ENCODE data around the gene TUBGCP6. TPM values are rescaled to one million over a fixed set of nuclear protein-coding genes. Genes with fewer than 3 reads are reported as not detected.

The TUBGCP6 gene
- total RNA-seq, 2 experiments from 2014 or later = 50.6 to 53.9 TPM

DNA sequence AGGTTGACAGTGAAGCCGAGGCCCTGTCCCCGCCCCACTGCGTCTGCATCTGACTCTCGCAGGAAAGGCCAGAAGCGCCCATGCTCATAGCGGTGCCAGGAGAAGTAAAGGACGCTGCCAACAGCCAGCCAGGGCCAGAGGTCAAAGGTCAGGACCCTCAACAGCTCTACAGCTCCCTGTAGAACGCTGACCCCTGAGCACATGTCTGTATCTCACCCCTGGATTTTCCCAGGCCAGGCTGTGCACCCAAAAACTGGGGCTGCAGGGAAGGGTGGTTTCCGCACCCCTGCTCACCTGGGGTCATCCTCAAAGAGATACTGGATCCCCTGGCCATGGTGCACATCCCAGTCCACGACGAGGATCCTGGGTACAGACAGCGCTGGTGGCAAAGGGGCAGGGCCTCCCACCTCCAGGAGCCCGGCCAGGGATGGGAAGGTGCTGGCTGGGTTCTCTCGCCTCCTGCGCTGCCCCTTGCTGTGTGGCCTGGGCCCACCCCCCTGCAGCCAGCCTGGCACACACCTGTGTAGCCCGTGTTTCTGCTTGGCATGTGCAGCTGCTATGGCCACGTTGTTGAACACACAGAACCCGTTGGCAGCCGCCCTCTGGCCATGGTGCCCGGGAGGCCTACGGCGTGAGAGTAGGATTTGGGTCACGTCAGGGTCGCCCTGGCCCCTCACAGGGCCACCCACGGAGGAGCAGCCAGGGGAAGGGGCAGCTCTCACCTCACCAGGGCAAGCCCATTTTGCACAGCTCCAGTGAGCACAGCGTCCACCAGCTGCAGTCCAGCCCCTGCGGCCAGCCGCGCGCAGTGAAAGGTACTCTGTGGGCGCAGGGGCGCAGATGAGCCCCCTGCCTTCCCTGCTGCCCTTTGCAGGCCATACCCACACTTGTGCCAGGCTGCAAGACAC is 4.8 kb upstream of the TUBGCP6 start:
- Mint-ChIP-seq H3K27ac (no peak overlapping the region), H3K27me3 (no peaks in the 10 kb centered on the region), H3K36me3 (ENCODE audit: low read depth) (peaks cover 11% of the 10 kb centered on the region), H3K9me3 (no peaks in the 10 kb centered on the region), H3K4me3 (peak overlapping the region; percentile 82), H3K4me1 (peaks cover 36% of the 10 kb centered on the region)
- no peak for DNase-seq
- ChIA-PET POLR2A (interaction anchor here (1.0 to 3.2 kb wide), 7 partner anchors 8 to 281 kb away, joined by 3 to 21 read pairs (median 13); partner anchors contain the start of genes MAPK11, MAPK12 and SCO2), CTCF (interaction anchor here (1.9 to 3.4 kb wide), 3 partner anchors 7 to 276 kb away, joined by 6 to 25 read pairs (median 10); partner anchors contain the start of gene SCO2)

DNA sequence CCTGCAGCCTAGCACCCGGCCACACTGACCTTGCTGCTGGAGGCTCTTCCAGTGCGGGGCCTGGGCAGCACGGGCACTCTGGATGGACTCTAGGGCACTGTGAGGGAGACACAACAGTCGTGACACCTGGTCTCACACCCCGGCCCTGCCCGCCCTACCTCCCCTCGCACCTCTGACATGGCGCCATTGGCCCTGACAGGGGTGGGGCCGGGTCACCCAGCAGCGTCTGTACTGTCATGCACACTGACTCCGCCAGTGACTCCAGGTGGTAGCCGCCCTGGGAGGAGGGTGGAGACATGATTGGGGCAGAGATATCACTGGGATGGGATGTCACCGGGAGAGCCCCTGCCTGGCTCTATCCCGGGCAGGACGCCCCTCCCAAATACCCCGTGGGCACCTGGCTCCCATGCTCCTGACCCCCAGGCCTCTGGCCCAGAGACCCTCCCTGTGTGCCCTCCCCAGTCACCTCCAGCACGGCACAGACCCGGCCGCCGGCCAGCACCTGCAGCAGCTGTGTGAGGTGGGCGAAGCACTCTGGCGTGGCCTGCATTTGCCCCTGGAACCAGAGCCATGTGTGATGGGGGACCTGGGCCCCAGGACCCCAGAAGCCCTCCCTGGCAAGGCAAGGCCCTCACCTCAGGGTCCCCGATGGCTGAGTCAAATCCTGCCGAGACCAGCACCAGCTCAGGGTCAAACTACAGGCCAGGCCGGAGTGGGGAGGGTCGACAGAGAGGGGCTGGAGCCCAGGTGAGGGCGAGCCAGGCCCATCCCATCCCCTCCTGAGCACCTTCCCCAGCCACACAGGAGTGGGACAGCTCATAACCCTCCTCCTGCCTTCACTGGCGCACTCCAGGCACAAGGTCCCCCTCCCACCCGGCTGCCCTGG is 3.6 kb upstream of the TUBGCP6 start:
- Mint-ChIP-seq H3K9me3 (no peaks in the 10 kb centered on the region), H3K4me1 (peaks cover 45% of the 10 kb centered on the region), H3K4me3 (peak overlapping the region; percentile 58), H3K27me3 (no peaks in the 10 kb centered on the region), H3K27ac (no peak overlapping the region), H3K36me3 (ENCODE audit: low read depth) (peaks cover 15% of the 10 kb centered on the region)
- DNase-seq = no peak
- CTCF ChIA-PET = interaction anchor here (1.1 kb wide), 1 partner anchor 18 kb away, joined by 3 read pairs; no protein-coding TSS in a partner anchor
- POLR2A ChIA-PET = no interaction called here

DNA sequence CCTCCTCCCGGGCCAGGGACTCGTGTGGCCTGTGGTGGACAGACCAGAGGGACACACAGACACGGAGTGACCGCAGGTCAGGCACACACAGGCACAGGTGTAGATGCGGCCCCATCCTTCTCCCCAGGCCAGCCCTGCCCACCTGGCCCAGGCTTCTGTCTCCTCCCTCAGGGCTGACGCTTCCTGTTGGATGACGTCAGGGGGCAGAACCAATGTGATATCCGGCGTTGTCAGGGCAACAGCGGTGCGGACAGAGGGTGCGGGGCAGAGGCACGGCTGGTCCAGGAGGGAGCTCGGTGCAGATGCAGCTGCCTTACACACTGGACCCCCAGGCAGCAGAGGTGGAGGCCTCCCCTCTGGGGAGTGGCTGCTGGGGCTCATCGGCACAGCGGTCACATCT is 2.9 kb upstream of the TUBGCP6 start:
- Mint-ChIP-seq H3K27me3 (no peaks in the 10 kb centered on the region), H3K4me1 (peaks cover 48% of the 10 kb centered on the region), H3K27ac (peak overlapping the region; percentile 76), H3K4me3 (peak overlapping the region; percentile 58), H3K36me3 (ENCODE audit: low read depth) (peaks cover 15% of the 10 kb centered on the region), H3K9me3 (no peaks in the 10 kb centered on the region)
- POLR2A ChIA-PET = no interaction called here
- peak; percentile 84 for DNase-seq
- CTCF ChIA-PET = interaction anchor here (1.1 kb wide), 1 partner anchor 19 kb away, joined by 3 read pairs; no protein-coding TSS in a partner anchor

DNA sequence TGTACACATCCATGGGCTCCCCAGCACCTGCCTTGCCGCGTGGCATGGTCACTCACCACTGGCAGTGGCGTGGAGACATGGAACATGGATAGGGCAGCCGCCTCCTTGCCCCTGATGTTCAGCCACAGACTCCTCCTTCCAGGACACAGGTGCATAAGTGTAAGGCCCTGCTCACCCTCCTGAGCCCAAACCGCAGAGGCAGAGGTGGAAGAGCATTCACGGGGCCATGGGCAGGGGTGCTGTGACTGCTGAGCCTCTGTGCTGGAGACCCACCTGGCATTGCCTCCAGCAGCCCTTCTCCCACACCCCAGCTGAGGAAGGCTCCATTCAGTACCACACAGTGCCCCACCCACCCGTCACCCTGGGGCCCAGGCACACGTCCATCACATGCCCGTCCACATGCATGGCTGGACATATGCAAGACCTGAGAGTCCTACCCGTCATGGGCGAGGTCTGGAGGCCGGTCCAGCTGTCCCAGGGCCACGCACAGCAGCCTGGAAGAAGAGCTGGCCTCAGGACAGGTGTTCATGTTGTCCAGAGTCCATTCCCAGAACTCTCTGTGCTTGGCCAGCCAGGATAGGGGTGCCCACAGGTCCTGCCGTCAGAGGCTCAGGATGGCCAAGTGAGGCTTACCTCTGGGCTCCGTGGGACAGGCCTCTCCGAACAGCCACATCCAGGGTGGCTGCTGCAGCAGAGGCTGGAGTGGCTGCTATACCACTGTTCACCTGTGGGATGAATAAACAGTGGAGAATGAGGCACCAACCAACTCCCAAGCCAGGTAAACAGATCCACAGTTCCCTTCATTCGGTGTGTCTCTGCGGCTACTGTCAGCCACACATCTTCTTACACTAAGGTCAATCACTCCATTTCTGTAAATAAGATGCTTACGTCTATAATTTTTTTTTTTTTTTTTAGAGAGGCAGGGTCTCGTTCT is 1.7 kb upstream of the TUBGCP6 start:
- peak overlapping the region; percentile 99 for H3K27ac Mint-ChIP-seq
- peaks cover 15% of the 10 kb centered on the region for H3K36me3 Mint-ChIP-seq (ENCODE audit: low read depth)
- no peaks in the 10 kb centered on the region for H3K27me3 Mint-ChIP-seq
- peak overlapping the region; percentile 98 for H3K4me3 Mint-ChIP-seq
- CTCF ChIA-PET = interaction anchor here (0.9 kb wide), 1 partner anchor 25 kb away, joined by 3 read pairs; no protein-coding TSS in a partner anchor
- no peak for DNase-seq
- H3K9me3 Mint-ChIP-seq = no peaks in the 10 kb centered on the region
- POLR2A ChIA-PET = interaction anchor here (1.3 to 1.4 kb wide), 3 partner anchors 17 to 279 kb away, joined by 3 to 7 read pairs (median 4); partner anchors contain the start of gene SCO2
- H3K4me1 Mint-ChIP-seq = peaks cover 57% of the 10 kb centered on the region

DNA sequence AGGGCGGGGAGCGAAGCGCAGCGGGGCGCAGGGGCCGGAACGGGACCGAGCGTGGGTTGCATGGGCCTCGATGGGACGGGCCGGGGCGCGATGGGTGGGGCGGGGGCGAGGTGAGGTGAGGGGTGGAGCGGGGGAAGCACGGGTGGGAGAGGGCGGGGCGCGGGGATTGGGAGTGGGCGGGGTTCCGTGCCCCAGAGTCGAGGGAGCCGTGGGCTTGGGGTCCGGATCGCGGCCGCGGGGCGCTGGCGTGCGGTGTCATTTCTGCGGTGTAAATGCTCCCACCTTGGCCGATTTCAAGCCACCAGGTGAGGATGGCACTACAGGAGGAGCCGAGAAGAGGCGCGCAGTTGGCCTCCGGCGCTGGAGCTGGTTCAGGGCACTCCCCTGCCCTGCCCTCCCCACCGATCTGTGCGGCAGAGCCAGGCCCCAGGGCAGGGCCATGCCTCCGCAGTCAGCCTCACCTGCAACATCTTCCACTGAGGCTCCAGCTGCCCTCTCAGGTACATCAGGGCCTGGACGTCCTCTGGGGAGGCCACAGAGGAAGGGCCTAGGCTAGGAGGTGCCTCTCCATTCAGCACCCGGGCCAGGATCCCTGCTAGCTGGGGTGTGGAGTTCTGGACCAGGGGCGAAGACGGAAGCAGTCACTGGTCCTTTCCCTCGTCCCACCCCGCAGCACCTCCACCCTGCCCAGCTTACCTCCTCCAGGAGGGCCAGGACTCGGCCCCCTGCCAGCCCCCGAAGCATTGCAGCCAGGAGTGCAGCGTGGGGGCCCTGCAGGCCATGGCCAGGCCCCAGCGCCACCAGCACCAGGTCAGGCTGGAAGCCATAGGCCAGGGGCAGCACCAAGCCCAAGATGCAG is 620 bp upstream of the TUBGCP6 start:
- POLR2A ChIA-PET = interaction anchor here (1.3 to 1.4 kb wide), 3 partner anchors 18 to 280 kb away, joined by 3 to 7 read pairs (median 4); partner anchors contain the start of gene SCO2

DNA sequence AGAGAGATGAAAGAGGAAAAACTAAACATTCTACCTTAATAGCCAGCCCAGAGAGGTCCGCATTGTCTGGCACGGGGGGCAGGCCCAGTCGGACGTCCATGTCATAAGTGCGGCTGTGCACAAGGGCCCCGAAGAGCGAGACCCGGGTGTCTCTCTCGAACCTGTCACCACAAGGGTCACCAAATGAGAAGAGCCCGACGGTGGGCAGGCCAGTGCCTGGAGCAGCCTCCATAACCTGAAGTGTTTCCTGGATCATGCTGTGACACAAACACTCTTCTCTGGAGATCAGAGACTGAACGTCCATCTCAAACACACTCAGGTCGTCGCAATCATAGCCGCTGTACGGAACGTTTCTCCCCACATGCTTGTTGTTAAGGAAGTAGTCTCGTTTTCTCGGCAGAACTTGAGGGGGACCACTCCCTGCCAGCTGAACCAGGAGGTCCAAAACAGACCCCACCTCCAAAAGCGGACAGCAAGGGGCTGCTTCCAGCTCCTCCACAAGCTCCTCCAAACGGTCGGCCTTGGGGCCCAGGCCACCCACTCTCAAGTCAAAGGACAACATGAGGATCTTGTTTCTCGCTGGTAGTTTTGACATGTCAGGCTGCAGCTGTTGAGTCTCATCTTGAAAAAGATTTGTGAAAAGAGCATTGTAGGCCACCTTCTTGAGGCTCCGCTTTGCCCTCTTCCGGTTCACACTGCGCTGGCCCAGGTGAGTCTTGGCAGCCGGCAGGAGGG is 971 bp downstream of the TUBGCP6 start:
- CTCF ChIA-PET = interaction anchor here (0.8 to 2.9 kb wide), 10 partner anchors 8 to 282 kb away, joined by 3 to 25 read pairs (median 3); partner anchors contain the start of genes HDAC10 and SCO2
- no peaks in the 10 kb centered on the region for H3K27me3 Mint-ChIP-seq
- peaks cover 51% of the 10 kb centered on the region for H3K4me1 Mint-ChIP-seq
- no peaks in the 10 kb centered on the region for H3K9me3 Mint-ChIP-seq
- H3K27ac Mint-ChIP-seq = peak overlapping the region; percentile 99
- peaks cover 17% of the 10 kb centered on the region for H3K36me3 Mint-ChIP-seq (ENCODE audit: low read depth)
- POLR2A ChIA-PET = interaction anchor here (0.6 to 2.8 kb wide), 14 partner anchors 11 to 377 kb away, joined by 3 to 17 read pairs (median 4); partner anchors contain the start of genes CHKB, LMF2, NCAPH2 and SCO2
- H3K4me3 Mint-ChIP-seq = peak overlapping the region; percentile 98
- DNase-seq = no peak

More for the DNA sequence above, 620 bp upstream of the TUBGCP6 start:
- CTCF ChIA-PET = no interaction called here
- Mint-ChIP-seq H3K27me3 (no peaks in the 10 kb centered on the region), H3K9me3 (no peaks in the 10 kb centered on the region), H3K27ac (peak overlapping the region; percentile 99), H3K36me3 (ENCODE audit: low read depth) (peaks cover 15% of the 10 kb centered on the region), H3K4me1 (peaks cover 59% of the 10 kb centered on the region), H3K4me3 (peak overlapping the region; percentile 98)
- no peak for DNase-seq

DNA sequence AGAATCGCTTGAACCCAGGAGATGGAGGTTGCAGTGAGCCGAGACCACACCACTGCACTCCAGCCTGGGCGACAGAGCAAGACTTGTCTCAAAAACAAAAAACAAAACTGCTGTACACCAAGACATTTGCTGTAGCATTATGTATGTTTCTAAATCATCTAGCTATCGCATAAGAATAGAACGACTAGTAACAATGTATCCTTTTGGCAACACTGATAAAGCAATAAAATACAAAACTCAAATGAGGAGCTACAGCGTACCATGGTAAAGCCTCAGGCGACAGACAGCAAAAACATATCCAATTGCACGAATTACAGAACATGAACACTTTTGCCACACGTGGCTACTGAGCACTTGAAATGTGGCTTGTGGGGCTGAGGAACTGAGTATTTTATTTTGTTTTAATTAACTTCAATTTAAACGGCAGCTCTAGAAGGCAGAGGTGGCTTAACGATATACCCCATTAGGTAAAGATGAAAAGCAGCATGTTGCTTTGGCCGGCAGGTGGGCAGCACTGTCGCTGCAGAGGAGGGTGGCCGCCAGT is 2.3 kb downstream of the TUBGCP6 start:
- peak overlapping the region; percentile 98 for H3K4me3 Mint-ChIP-seq
- POLR2A ChIA-PET = interaction anchor here (0.7 to 2.8 kb wide), 4 partner anchors 8 to 378 kb away, joined by 3 to 17 read pairs (median 6); partner anchors contain the start of gene HDAC10
- H3K27ac Mint-ChIP-seq = peak overlapping the region; percentile 32
- no peaks in the 10 kb centered on the region for H3K27me3 Mint-ChIP-seq
- CTCF ChIA-PET = interaction anchor here (0.6 to 2.9 kb wide), 7 partner anchors 9 to 379 kb away, joined by 3 to 25 read pairs (median 6); partner anchors contain the start of gene HDAC10
- H3K9me3 Mint-ChIP-seq = no peaks in the 10 kb centered on the region
- H3K36me3 Mint-ChIP-seq (ENCODE audit: low read depth) = peaks cover 17% of the 10 kb centered on the region
- peaks cover 47% of the 10 kb centered on the region for H3K4me1 Mint-ChIP-seq
- DNase-seq = no peak

DNA sequence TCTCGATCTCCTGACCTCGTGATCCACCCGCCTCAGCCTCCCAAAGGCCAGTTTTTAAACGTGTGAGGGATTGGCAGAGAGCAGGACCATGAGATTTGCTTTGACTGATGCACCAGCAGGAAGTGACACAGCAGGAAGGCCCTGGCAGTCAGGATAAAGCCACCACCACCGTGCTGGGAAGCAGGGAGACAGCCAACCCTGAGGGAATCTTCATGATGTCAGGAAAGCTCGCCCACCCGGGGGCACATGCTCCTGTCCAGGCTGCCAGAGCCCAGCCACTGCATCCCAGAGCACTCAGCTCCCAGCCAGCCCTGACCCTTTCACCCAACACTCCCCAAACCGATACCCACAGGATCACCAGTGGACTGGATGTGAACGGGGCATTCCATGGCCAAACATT is 6.1 kb downstream of the TUBGCP6 start:
- Mint-ChIP-seq H3K27ac (no peak overlapping the region), H3K27me3 (no peaks in the 10 kb centered on the region), H3K36me3 (ENCODE audit: low read depth) (peaks cover 24% of the 10 kb centered on the region), H3K9me3 (peaks cover 7% of the 10 kb centered on the region), H3K4me1 (peaks cover 30% of the 10 kb centered on the region), H3K4me3 (no peak overlapping the region)
- DNase-seq = no peak
- ChIA-PET CTCF (interaction anchor here (1.2 to 1.7 kb wide), 3 partner anchors 13 to 259 kb away, joined by 3 to 4 read pairs (median 4); no protein-coding TSS in a partner anchor), POLR2A (no interaction called here)

DNA sequence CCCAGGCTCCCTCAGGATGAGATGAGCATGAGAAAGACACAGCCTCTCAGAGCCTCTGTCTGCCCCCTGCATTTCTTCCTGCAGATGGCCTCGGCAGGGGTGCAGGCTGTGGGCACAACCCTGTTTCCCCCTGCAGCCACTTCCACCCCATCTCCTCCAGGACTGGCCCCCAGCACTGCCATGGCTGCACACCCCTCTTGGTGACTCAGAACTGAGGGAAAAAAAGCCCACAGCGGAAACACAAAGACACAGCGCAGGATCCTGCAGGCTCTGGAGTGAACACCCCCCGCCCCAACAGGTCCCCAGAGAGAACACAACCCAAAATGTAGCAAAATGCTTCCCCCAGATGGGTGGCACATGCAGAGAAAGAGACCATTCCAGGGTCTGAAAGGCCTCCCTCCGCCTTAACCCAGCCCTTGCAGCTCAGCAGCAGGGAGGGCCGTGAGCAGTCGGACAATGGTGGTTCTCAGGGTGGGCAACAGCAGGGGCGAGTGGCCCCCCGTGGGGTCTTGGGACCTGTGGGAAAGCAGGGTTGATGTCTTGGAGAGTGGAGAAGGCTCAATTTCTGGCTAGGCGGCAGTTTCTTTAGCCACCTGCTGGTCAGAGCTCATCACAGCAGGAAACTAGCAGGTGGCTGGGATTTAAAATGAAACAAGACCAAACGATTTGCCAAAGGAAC is 8.0 kb downstream of the TUBGCP6 start:
- Mint-ChIP-seq H3K9me3 (peaks cover 7% of the 10 kb centered on the region), H3K27me3 (no peaks in the 10 kb centered on the region), H3K36me3 (ENCODE audit: low read depth) (peaks cover 24% of the 10 kb centered on the region), H3K4me3 (no peak overlapping the region), H3K4me1 (peaks cover 17% of the 10 kb centered on the region), H3K27ac (no peak overlapping the region)
- DNase-seq = no peak
- POLR2A ChIA-PET = interaction anchor here (0.8 to 1.1 kb wide), 2 partner anchors 14 to 46 kb away, joined by 3 to 4 read pairs; partner anchors contain the start of gene HDAC10
- CTCF ChIA-PET = interaction anchor here (1.0 to 1.6 kb wide), 4 partner anchors 40 to 105 kb away, joined by 3 to 4 read pairs (median 3); no protein-coding TSS in a partner anchor

DNA sequence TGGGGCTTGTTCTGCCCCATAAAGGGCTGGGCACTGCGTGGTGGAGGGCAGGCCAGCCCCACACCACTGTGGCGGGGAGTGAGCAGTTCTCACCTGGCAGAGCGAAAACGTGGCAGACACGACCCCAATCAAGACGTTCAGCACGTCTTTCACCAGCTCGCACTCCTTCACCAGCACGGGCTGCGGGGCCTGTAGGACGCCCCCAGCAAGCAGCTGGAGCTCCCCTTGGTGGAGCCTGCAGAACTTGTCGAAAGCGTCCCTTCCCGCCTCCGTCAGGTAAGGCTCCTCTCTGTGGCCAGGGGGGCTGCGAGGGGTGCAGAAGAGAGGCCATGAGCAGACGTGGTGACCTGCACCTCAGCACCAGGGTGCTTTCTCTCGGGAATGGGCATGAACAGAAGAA is 11.6 kb downstream of the TUBGCP6 start:
- CTCF ChIA-PET = interaction anchor here (1.3 kb wide), 1 partner anchor 109 kb away, joined by 3 read pairs; no protein-coding TSS in a partner anchor
- peaks cover 7% of the 10 kb centered on the region for H3K4me1 Mint-ChIP-seq
- H3K9me3 Mint-ChIP-seq = peaks cover 7% of the 10 kb centered on the region
- H3K27ac Mint-ChIP-seq = no peak overlapping the region
- POLR2A ChIA-PET = no interaction called here
- no peak for DNase-seq
- peaks cover 30% of the 10 kb centered on the region for H3K36me3 Mint-ChIP-seq (ENCODE audit: low read depth)
- H3K4me3 Mint-ChIP-seq = no peak overlapping the region
- H3K27me3 Mint-ChIP-seq = no peaks in the 10 kb centered on the region
